HepG2 (cell line): ENCODE data around the gene PKP1.

Experiments
- EZH2 ChIP-seq: conservative IDR thresholded peaks from 2 replicates; pipeline ENCODE4 v1.6.1; 2012; ENCODE audit warnings: mild to moderate bottlenecking, low read depth, low read length, moderate library complexity
- NR1H2 ChIP-seq: sonication (generic); formaldehyde crosslinking; IDR thresholded peaks from 2 replicates; pipeline ENCODE4 v1.8.1; 2022; ENCODE audit warnings: low read depth, missing genetic modification reagents, borderline replicate concordance
- ZNF776 ChIP-seq: sonication (generic); formaldehyde crosslinking; IDR thresholded peaks from 2 replicates; pipeline ENCODE4 v1.4.0; 2020; ENCODE audit warnings: mild to moderate bottlenecking, missing genetic modification reagents
- TF ChIP-seq, protein P1 (sequence below): sonication (generic); formaldehyde crosslinking; IDR thresholded peaks from 2 replicates; pipeline ENCODE4 v1.8.0; 2022; ENCODE audit warnings: low read depth, missing genetic modification reagents
- TF ChIP-seq, protein P2 (sequence below): IDR thresholded peaks from 2 replicates; pipeline ENCODE4 v1.6.1; 2012; ENCODE audit warnings: inconsistent platforms

DNA sequence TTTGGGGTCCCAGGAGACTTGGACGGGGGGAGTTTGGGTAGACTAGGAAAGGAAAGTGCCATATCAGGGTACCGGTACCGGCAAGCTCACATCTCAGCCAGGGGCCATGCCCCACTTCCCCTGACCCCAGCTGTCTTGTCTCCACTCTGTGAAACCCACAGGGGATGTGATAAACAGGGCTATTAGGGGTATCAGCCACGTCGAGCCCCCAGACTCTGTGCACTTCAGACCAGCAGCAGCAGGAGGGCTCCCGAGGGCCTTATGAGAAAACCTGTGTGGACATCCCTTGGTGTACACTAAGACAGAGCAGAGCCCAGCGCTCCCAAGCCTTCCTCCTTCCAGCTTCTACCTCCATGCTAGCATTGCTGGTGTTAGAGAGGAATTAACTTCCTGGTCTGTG, 47.9 kb downstream of the PKP1 start:
- no peak for TF ChIP-seq NR1H2 (CRISPR knock-in tag)
- TF ChIP-seq ZNF776 (CRISPR knock-in tag), result no peak
- TF ChIP-seq EZH2, result no peak
- TF ChIP-seq, protein P1, sequence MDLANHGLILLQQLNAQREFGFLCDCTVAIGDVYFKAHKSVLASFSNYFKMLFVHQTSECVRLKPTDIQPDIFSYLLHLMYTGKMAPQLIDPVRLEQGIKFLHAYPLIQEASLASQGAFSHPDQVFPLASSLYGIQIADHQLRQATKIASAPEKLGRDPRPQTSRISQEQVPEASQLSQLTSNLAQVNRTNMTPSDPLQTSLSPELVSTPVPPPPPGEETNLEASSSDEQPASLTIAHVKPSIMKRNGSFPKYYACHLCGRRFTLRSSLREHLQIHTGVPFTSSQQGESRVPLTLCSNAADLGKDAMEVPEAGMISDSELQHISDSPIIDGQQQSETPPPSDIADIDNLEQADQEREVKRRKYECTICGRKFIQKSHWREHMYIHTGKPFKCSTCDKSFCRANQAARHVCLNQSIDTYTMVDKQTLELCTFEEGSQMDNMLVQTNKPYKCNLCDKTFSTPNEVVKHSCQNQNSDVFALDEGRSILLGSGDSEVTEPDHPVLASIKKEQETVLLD, result no peak
- TF ChIP-seq, protein P2, sequence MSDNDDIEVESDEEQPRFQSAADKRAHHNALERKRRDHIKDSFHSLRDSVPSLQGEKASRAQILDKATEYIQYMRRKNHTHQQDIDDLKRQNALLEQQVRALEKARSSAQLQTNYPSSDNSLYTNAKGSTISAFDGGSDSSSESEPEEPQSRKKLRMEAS, result no peak
